PFSK-1 (cell line): ENCODE results near the gene FXYD2.

Source experiments
- FOXP2 ChIP-seq: optimal IDR thresholded peaks from 2 replicates; pipeline ENCODE3; 2011; ENCODE audit warnings: borderline replicate concordance, control low read depth, inconsistent platforms; ENCODE audit not compliant: insufficient read depth; ENCODE audit errors: extremely low read length, extremely low read depth
- POLR2AphosphoS5 ChIP-seq: IDR thresholded peaks from 2 replicates; pipeline ENCODE4 v1.6.1; 2012; ENCODE audit warnings: low read depth, mild to moderate bottlenecking, control low read depth, low read length, moderate library complexity
- SIN3A ChIP-seq: IDR thresholded peaks from 2 replicates; pipeline ENCODE4 v1.6.1; 2012; ENCODE audit warnings: mild to moderate bottlenecking, low read length, moderate library complexity, borderline replicate concordance; ENCODE audit not compliant: insufficient read depth
- TAF1 ChIP-seq: IDR thresholded peaks from 2 replicates; pipeline ENCODE4 v1.6.1; 2012; ENCODE audit warnings: low read length, control low read depth, borderline replicate concordance; ENCODE audit not compliant: insufficient read depth
- TF ChIP-seq, protein P1 (sequence below), 2 experiments: IDR thresholded peaks; 2 replicates each; pipeline versions ENCODE4 v1.6.1 to v1.8.0; 2011 to 2012; ENCODE audit warnings: low read depth in 2 of 2, low read length in 2 of 2, control low read depth in 1 of 2, inconsistent platforms in 1 of 2, mild to moderate bottlenecking in 1 of 2, moderate library complexity in 1 of 2; ENCODE audit not compliant: insufficient read depth in 1 of 2

Gene FXYD2

GRCh38 chr11:117826832-117827231 lies 2.3 kb upstream of the FXYD2 start:
- TF ChIP-seq SIN3A (no peak), TAF1 (no peak), POLR2AphosphoS5 (no peak), FOXP2 (no peak)
- TF ChIP-seq, protein P1, sequence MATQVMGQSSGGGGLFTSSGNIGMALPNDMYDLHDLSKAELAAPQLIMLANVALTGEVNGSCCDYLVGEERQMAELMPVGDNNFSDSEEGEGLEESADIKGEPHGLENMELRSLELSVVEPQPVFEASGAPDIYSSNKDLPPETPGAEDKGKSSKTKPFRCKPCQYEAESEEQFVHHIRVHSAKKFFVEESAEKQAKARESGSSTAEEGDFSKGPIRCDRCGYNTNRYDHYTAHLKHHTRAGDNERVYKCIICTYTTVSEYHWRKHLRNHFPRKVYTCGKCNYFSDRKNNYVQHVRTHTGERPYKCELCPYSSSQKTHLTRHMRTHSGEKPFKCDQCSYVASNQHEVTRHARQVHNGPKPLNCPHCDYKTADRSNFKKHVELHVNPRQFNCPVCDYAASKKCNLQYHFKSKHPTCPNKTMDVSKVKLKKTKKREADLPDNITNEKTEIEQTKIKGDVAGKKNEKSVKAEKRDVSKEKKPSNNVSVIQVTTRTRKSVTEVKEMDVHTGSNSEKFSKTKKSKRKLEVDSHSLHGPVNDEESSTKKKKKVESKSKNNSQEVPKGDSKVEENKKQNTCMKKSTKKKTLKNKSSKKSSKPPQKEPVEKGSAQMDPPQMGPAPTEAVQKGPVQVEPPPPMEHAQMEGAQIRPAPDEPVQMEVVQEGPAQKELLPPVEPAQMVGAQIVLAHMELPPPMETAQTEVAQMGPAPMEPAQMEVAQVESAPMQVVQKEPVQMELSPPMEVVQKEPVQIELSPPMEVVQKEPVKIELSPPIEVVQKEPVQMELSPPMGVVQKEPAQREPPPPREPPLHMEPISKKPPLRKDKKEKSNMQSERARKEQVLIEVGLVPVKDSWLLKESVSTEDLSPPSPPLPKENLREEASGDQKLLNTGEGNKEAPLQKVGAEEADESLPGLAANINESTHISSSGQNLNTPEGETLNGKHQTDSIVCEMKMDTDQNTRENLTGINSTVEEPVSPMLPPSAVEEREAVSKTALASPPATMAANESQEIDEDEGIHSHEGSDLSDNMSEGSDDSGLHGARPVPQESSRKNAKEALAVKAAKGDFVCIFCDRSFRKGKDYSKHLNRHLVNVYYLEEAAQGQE (IDR thresholded peaks at IDR 0.05; ENCODE audit: insufficient read depth in 1 of 2, low read depth in 2 of 2, low read length in 2 of 2): no peak

GRCh38 chr11:117826190-117826570 lies 1.6 kb upstream of the FXYD2 start:
- TF ChIP-seq, protein P1 (IDR thresholded peaks at IDR 0.05; ENCODE audit: insufficient read depth in 1 of 2, low read depth in 2 of 2, low read length in 2 of 2): no peak
- TF ChIP-seq FOXP2 (no peak), SIN3A (no peak), POLR2AphosphoS5 (no peak), TAF1 (no peak)

DNA sequence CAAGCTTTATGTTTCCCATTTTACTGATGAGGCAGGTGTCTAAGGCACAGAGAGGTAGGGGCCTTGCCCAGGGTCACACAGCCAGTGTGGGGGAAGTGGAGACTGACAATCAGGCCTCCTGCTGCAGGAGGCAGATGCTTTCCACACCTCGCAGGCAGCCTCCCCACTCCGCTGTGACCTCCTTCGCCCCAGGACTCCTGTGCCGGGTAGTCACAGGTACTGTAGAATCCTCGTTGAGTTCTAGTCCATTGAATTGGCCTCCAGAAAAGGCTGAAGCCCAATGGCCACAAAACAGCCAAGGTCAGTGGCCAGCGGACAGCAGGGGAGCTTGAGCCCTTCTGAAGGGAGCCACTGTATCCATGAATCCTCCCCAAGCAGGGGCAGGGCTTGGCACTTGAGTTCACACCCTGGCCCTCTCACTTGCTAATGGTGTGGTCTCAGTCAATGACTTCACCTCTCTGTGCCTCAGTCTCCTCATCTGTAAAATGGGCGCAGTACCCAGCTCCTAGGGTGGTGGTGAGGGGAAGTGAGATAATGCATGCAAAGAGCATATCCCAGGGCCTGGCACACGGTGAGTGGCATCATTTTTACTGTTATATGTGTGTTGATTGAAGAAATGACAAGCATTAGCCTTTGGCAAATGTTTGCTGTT lies 1.1 kb upstream of the FXYD2 start:
- TF ChIP-seq POLR2AphosphoS5 (no peak), SIN3A (no peak), FOXP2 (no peak), TAF1 (no peak)
- TF ChIP-seq, protein P1 (IDR thresholded peaks at IDR 0.05; ENCODE audit: insufficient read depth in 1 of 2, low read depth in 2 of 2, low read length in 2 of 2): no peak

DNA sequence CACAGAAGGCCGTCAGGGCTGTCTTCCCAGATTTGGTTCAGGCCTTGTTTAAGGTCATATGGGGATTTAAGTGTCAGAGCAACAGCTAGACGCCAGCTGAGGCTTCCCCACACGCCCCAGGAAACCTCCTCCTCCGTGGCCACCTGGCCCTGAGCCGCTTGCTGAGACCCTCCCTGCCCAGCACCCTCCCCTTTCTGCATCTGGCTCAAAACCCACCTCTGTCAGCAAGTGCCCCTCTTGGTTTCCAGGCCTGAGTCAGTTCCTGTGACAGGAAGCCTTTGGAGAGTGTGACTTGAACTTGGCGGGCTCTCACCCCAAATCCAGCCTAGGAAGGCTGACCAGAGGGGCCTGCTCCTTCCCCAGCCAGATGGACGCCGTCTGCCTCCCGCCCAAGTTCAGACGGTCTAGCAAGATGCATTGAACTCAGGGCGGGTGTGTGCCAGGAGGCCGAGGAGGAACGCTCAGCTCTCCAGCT lies 561 bp downstream of the FXYD2 start:
- TF ChIP-seq, protein P1 (IDR thresholded peaks at IDR 0.05; ENCODE audit: insufficient read depth in 1 of 2, low read depth in 2 of 2, low read length in 2 of 2): no peak
- no peak for TF ChIP-seq TAF1
- TF ChIP-seq FOXP2: no peak
- no peak for TF ChIP-seq POLR2AphosphoS5
- TF ChIP-seq SIN3A: no peak
